Stimulated activated CD4-positive, alpha-beta T cell treated with anti-CD3 and anti-CD28 coated beads, Interleukin-4, amount 100 ng/mL, for 24 hours (primary cell): ENCODE results near the gene PROSER2.
A peak's percentile ranks its signal among the peaks of the same experiment; 100 is the strongest.
"Not testable (repeated sequence)": the region's sequence is repeated elsewhere in the genome, so short reads cannot be mapped to it uniquely, and the experiment has no call there.

Experiments used
- DNase-seq: peaks from one replicate; pipeline ENCODE4 v3.0.0-alpha.2; 2020

The PROSER2 gene

GRCh38 chr10:11837372-11838161 lies 14.4 kb downstream of the PROSER2 start:
- DNase-seq = no peak

- no peak for DNase-seq
Observed at GRCh38 chr10:11838298-11838852, 15.2 kb downstream of the PROSER2 start.

- DNase-seq = no peak
Observed at GRCh38 chr10:11841375-11841774, 18.2 kb downstream of the PROSER2 start.

- DNase-seq = no peak
Observed at GRCh38 chr10:11842411-11842810, 19.3 kb downstream of the PROSER2 start.

GRCh38 chr10:11845113-11845512 lies 22.0 kb downstream of the PROSER2 start:
- no peak for DNase-seq

GRCh38 chr10:11846542-11846941 lies 23.4 kb downstream of the PROSER2 start:
- DNase-seq = no peak

GRCh38 chr10:11849277-11849676 lies 26.1 kb downstream of the PROSER2 start:
- no peak for DNase-seq

- no peak for DNase-seq
Observed at GRCh38 chr10:11849911-11850310, 26.8 kb downstream of the PROSER2 start.

GRCh38 chr10:11851910-11852309 lies 28.8 kb downstream of the PROSER2 start:
- DNase-seq = no peak

- DNase-seq = not testable (repeated sequence)
Observed at GRCh38 chr10:11852637-11853036, 29.5 kb downstream of the PROSER2 start.

- no peak for DNase-seq
Observed at GRCh38 chr10:11853468-11853867, 30.3 kb downstream of the PROSER2 start.

- DNase-seq = no peak
Observed at GRCh38 chr10:11854301-11854700, 31.1 kb downstream of the PROSER2 start.

GRCh38 chr10:11856089-11856488 lies 32.9 kb downstream of the PROSER2 start:
- DNase-seq = no peak

- DNase-seq = no peak
Observed at GRCh38 chr10:11856678-11857077, 33.5 kb downstream of the PROSER2 start.

- DNase-seq = no peak
Observed at GRCh38 chr10:11858093-11858492, 34.9 kb downstream of the PROSER2 start.

GRCh38 chr10:11861341-11861740 lies 38.2 kb downstream of the PROSER2 start:
- no peak for DNase-seq

GRCh38 chr10:11861811-11862428 lies 38.8 kb downstream of the PROSER2 start:
- DNase-seq = no peak

GRCh38 chr10:11863353-11864109 lies 40.4 kb downstream of the PROSER2 start:
- peak; percentile 70 for DNase-seq

- DNase-seq = no peak
Observed at GRCh38 chr10:11864727-11865126, 41.6 kb downstream of the PROSER2 start.

GRCh38 chr10:11865561-11865960 lies 42.4 kb downstream of the PROSER2 start:
- DNase-seq = no peak

GRCh38 chr10:11866199-11866925 lies 43.2 kb downstream of the PROSER2 start:
- DNase-seq = no peak

GRCh38 chr10:11869219-11869618 lies 46.1 kb downstream of the PROSER2 start:
- DNase-seq = no peak
